ENCODE results near the gene GSN. TPM values are rescaled to one million over a fixed set of nuclear protein-coding genes. Genes with fewer than 3 reads are reported as not detected.
A peak's percentile ranks its signal among the peaks of the same experiment; 100 is the strongest.

GSN gene
- total and polyA plus RNA-seq, 9 of the 15 experiments (the other 6 are each of a cell fraction or from before 2014, with no cell fraction given) = 0.39 to 16.6 (median 8.2) TPM

GRCh38 chr9:121222524-121223171 lies 45.3 kb upstream of the GSN start:
- in situ Hi-C loops (cut with MboI) = no loop called here
- TF ChIP-seq ZNF644 (tag; IDR thresholded peaks at IDR 0.05; ENCODE audit: low read depth) (0 out of 2 replicates have a peak, but pooled peaks have one; percentile 47), TRIM28 (IDR thresholded peaks at IDR 0.05) (no peak), ZNF174 (CRISPR knock-in tag; IDR thresholded peaks at IDR 0.05) (no peak), HDGF (IDR thresholded peaks at IDR 0.05) (no peak), ZNF445 (CRISPR knock-in tag; IDR thresholded peaks at IDR 0.05; ENCODE audit: low read depth) (no peak), ZNF311 (CRISPR knock-in tag; IDR thresholded peaks at IDR 0.05) (0 out of 2 replicates have a peak, but pooled peaks have one; percentile 56), ZBTB7A (IDR thresholded peaks at IDR 0.05; ENCODE audit: borderline replicate concordance, control insufficient read depth, low read depth, low read length) (no peak), PATZ1 (CRISPR knock-in tag; IDR thresholded peaks at IDR 0.05; ENCODE audit: borderline replicate concordance) (no peak), RNF219 (CRISPR knock-in tag; IDR thresholded peaks at IDR 0.05) (no peak), BRD9 (IDR thresholded peaks at IDR 0.05; ENCODE audit: low read depth, partially characterized antibody) (no peak), DACH1 (IDR thresholded peaks at IDR 0.05; ENCODE audit: partially characterized antibody) (peak; percentile 37), DNMT1 (IDR thresholded peaks at IDR 0.05) (no peak), MYC (IDR thresholded peaks at IDR 0.05; ENCODE audit: low read depth, low read length) (0 out of 2 replicates have a peak, but pooled peaks have one; percentile 18), MYC (CRISPR knock-in tag; IDR thresholded peaks at IDR 0.05; ENCODE audit: borderline replicate concordance, low read depth) (no peak), CBFA2T2 (conservative IDR thresholded peaks at IDR 0.05) (no peak), NFE2L1 (tag; IDR thresholded peaks at IDR 0.05; ENCODE audit: borderline replicate concordance, low read depth) (no peak), DDX20 (tag; IDR thresholded peaks at IDR 0.05; ENCODE audit: low read depth) (no peak)
- TF ChIP-seq, protein P1, sequence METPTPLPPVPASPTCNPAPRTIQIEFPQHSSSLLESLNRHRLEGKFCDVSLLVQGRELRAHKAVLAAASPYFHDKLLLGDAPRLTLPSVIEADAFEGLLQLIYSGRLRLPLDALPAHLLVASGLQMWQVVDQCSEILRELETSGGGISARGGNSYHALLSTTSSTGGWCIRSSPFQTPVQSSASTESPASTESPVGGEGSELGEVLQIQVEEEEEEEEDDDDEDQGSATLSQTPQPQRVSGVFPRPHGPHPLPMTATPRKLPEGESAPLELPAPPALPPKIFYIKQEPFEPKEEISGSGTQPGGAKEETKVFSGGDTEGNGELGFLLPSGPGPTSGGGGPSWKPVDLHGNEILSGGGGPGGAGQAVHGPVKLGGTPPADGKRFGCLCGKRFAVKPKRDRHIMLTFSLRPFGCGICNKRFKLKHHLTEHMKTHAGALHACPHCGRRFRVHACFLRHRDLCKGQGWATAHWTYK (CRISPR knock-in tag; IDR thresholded peaks at IDR 0.05) = no peak

More at GRCh38 chr9:121222524-121223171, 45.3 kb upstream of the GSN start:
- ChIA-PET POLR2A (interaction anchor here (0.6 to 1.1 kb wide), 2 partner anchors 10 to 228 kb away, joined by 3 read pairs; no protein-coding TSS in a partner anchor), CTCF (ENCODE audit: low intra/inter-chr PET ratio) (interaction anchor here (0.6 kb wide), 1 partner anchor 175 kb away, joined by 3 read pairs; no protein-coding TSS in a partner anchor)
- Histone ChIP-seq H3K9ac (ENCODE audit: insufficient read depth in 1 of 2, low read depth in 2 of 2, low read length in 2 of 2) (no peak overlapping the region), H3K9me1 (ENCODE audit: control insufficient read depth, insufficient read depth, low read length) (no peaks in the 10 kb centered on the region), H3K9me3 (replicated peaks; ENCODE audit: control insufficient read depth, insufficient read depth, low read depth, low read length) (no peaks in the 10 kb centered on the region), H3K4me2 (ENCODE audit: insufficient read depth, low read length) (peak overlapping the region; percentile 33), H3K27ac (ENCODE audit: extremely low read depth, low read depth, low read length) (no peak overlapping the region), H3K27me3 (ENCODE audit: control insufficient read depth in 2 of 2, insufficient read depth in 2 of 2, low read length in 2 of 2) (no peaks in the 10 kb centered on the region), H3K4me3 (no peak overlapping the region), H3K4me1 (replicated peaks in 1 of 2; ENCODE audit: control insufficient read depth in 2 of 2, insufficient read depth in 2 of 2, low read length in 2 of 2) (peaks cover 0 to 26% of the 10 kb centered on the region in 2 experiments; a peak in 3 of 5 replicates), H4K20me1 (replicated peaks; ENCODE audit: control insufficient read depth, insufficient read depth, low read length) (no peaks in the 10 kb centered on the region), H3K79me2 (ENCODE audit: control insufficient read depth, insufficient read depth, low read length) (no peaks in the 10 kb centered on the region), H2AFZ (ENCODE audit: low read depth, low read length) (peak overlapping the region; percentile 90), H3K36me3 (ENCODE audit: control insufficient read depth, insufficient read depth, low read length) (no peaks in the 10 kb centered on the region)
- 33% methylated on average over 11 of the region's 12 CpGs for WGBS (ENCODE audit: insufficient coverage, low coverage, missing lambda C conversion rate)
- FAIRE-seq (peak; percentile 90), ATAC-seq (peak; percentile 73), DNase-seq (ENCODE audit: extremely low read depth in 1 of 4, low spot score in 3 of 4) (peak; percentile 30 to 69 (median 36))
- intact Hi-C loops (cut with micrococcal nuclease) = loop anchor here (1.0 to 2.0 kb wide), 2 partner anchors 56 to 65 kb away; no protein-coding TSS in a partner anchor
- BruUV-seq (replicated peaks) = no TSS peak

Data from K562 (cell line).